K562 (cell line): Measurements from ENCODE around the gene PTTG1IP. TPM values are rescaled to one million over a fixed set of nuclear protein-coding genes. Genes with fewer than 3 reads are reported as not detected.
A peak's percentile ranks its signal among the peaks of the same experiment; 100 is the strongest.

ENCODE experiments used
- BRD9 ChIP-seq: fragments of 450-650 bp; IDR thresholded peaks from 2 replicates; pipeline ENCODE4 v1.6.1; 2018; ENCODE audit warnings: low read depth; ENCODE audit not compliant: partially characterized antibody
- CREB5 ChIP-seq: fragments of 250-450 bp; sonication (Bioruptor Pico); IDR thresholded peaks from 2 replicates; pipeline ENCODE4 v1.5.0; 2020; ENCODE audit warnings: mild to moderate bottlenecking
- ELF1 ChIP-seq: fragments of 200-800 bp; sonication (Bioruptor generic); IDR thresholded peaks from 2 replicates; pipeline ENCODE4 v1.6.1; 2016; ENCODE audit warnings: missing genetic modification characterization, missing compliant biosample characterization
- HES1 ChIP-seq: fragments of 450-650 bp; IDR thresholded peaks from 2 replicates; pipeline ENCODE4 v1.6.1; 2016; ENCODE audit warnings: low read depth, mild to moderate bottlenecking, moderate library complexity
- IRF1 ChIP-seq: sonication (generic); formaldehyde crosslinking; IDR thresholded peaks from 2 replicates; pipeline ENCODE4 v1.8.0; 2022; ENCODE audit warnings: missing genetic modification reagents, mild to moderate bottlenecking, borderline replicate concordance
- JUND ChIP-seq, 2 experiments: IDR thresholded peaks; 2 replicates in 1 of 2; 3 replicates in 1 of 2; pipeline ENCODE4 v1.6.1; 2011; ENCODE audit warnings: borderline replicate concordance in 2 of 2, low read depth in 2 of 2, low read length in 2 of 2, improper control_type of control experiment in 1 of 2, missing biosample characterization in 1 of 2, missing genetic modification characterization in 1 of 2, missing genetic modification reagents in 1 of 2
- KDM2B ChIP-seq: fragments of 250-450 bp; sonication (Bioruptor Pico); IDR thresholded peaks from 2 replicates; pipeline ENCODE4 v1.8.0; 2021; ENCODE audit warnings: mild to moderate bottlenecking, moderate library complexity
- MCM7 ChIP-seq, 2 experiments: fragments of 450-650 bp; IDR thresholded peaks; 2 replicates each; pipeline ENCODE4 v1.6.1; 2016 to 2018
- MXI1 ChIP-seq: IDR thresholded peaks from 2 replicates; pipeline ENCODE4 v1.6.1; 2011; ENCODE audit warnings: low read depth, mild to moderate bottlenecking, improper control_type of control experiment, low read length
- RB1 ChIP-seq: fragments of 450-650 bp; IDR thresholded peaks from 2 replicates; pipeline ENCODE4 v1.6.1; 2017; ENCODE audit warnings: low read depth, mild to moderate bottlenecking
- RCOR1 ChIP-seq, 2 experiments: IDR thresholded peaks; 2 replicates each; pipeline ENCODE4 v1.6.1; 2012; ENCODE audit warnings: low read depth in 2 of 2, low read length in 2 of 2, borderline replicate concordance in 1 of 2, improper control_type of control experiment in 1 of 2
- SMAD3 ChIP-seq: fragments of 450-650 bp; formaldehyde crosslinking; conservative IDR thresholded peaks from 2 replicates; pipeline ENCODE4 v1.4.0; 2020; ENCODE audit warnings: mild to moderate bottlenecking
- TSC22D4 ChIP-seq: fragments of 450-650 bp; IDR thresholded peaks from 2 replicates; pipeline ENCODE4 v1.6.1; 2016; ENCODE audit warnings: missing genetic modification characterization, missing biosample characterization, control low read depth
- ZFPM2 ChIP-seq: fragments of 250-450 bp; sonication (Bioruptor Pico); IDR thresholded peaks from 2 replicates; pipeline ENCODE4 v1.5.1; 2022; ENCODE audit warnings: mild to moderate bottlenecking
- ZNF449 ChIP-seq: fragments of 250-450 bp; sonication (Bioruptor Pico); IDR thresholded peaks from 2 replicates; pipeline ENCODE4 v1.8.0; 2022; ENCODE audit warnings: moderate library complexity, mild to moderate bottlenecking, inconsistent platforms
- polyA plus RNA-seq, 8 experiments: library from polyadenylated mRNA; depleted of rRNA in 4 of 8; stranded (reverse) in 5 of 8; unstranded in 3 of 8; fragments of >200 nt; fragmentation: Nextera tagmentation in 2 of 8; fragmentation: Illumina TruSeq in 1 of 8; extraction: Ambion mirVana in 2 of 8; extraction: Trizol in 1 of 8; gene quantifications; 2 replicates each; pipeline versions ENCODE4 v1.2.1 to v1.2.3, GENCODE V29; 2011 to 2014; ENCODE audit warnings: inconsistent platforms in 1 of 8, missing spikeins in 1 of 8
- total RNA-seq, 7 experiments: library from RNA; depleted of rRNA in 6 of 7; stranded (reverse); fragments of >200 nt in 6 of 7; fragmentation: Illumina TruSeq in 2 of 7; extraction: Trizol in 2 of 7; gene quantifications; 2 replicates each; pipeline versions ENCODE4 v1.2.1 to v1.2.3, GENCODE V29; 2011 to 2021; ENCODE audit warnings: low replicate concordance in 1 of 7

The PTTG1IP gene
- total and polyA plus RNA-seq, 9 of the 15 experiments (the other 6 are each of a cell fraction or from before 2014, with no cell fraction given) = 5.0 to 99.3 (median 82.4) TPM

GRCh38 chr21:44911384-44912157 is 38.1 kb upstream of the PTTG1IP start (continued):
- TF ChIP-seq JUND (IDR thresholded peaks at IDR 0.05; ENCODE audit: borderline replicate concordance, low read depth, low read length) (0 out of 2 replicates have a peak, but pooled peaks have one; percentile 20), JUND (tag; IDR thresholded peaks at IDR 0.05; ENCODE audit: borderline replicate concordance, low read depth, low read length) (no peak), MXI1 (no peak), BRD9 (no peak), RB1 (peak; percentile 71; the same call in 1 of the 2 replicates), IRF1 (CRISPR knock-in tag) (no peak), ZFPM2 (no peak), CREB5 (CRISPR knock-in tag) (no peak), SMAD3 (CRISPR knock-in tag) (no peak), RCOR1 (IDR thresholded peaks at IDR 0.05; ENCODE audit: borderline replicate concordance in 1 of 2, low read depth in 2 of 2, low read length in 2 of 2) (0 out of 4 replicates have a peak, but pooled peaks of 1 of the 2 experiments have one; percentile 29), TSC22D4 (no peak), KDM2B (CRISPR knock-in tag) (no peak), ELF1 (tag) (peak; percentile 34; the same call in 1 of the 2 replicates), MCM7 (IDR thresholded peaks at IDR 0.05) (no peak), ZNF449 (CRISPR knock-in tag) (no peak), HES1 (no peak)
